HepG2 (cell line): ENCODE results near the gene ENDOU. TPM values are rescaled to one million over a fixed set of nuclear protein-coding genes. Genes with fewer than 3 reads are reported as not detected.

Experiments used
- E2F5 ChIP-seq: sonication (generic); formaldehyde crosslinking; conservative IDR thresholded peaks from 2 replicates; pipeline ENCODE4 v1.4.0; 2020; ENCODE audit warnings: missing genetic modification reagents
- FOXK2 ChIP-seq: fragments of 450-650 bp; IDR thresholded peaks from 2 replicates; pipeline ENCODE4 v1.6.1; 2016
- MIXL1 ChIP-seq: IDR thresholded peaks from 2 replicates; pipeline ENCODE4 v1.6.1; 2016
- NCOA2 ChIP-seq: sonication (generic); formaldehyde crosslinking; IDR thresholded peaks from 2 replicates; pipeline ENCODE4 v1.8.0; 2022; ENCODE audit warnings: inconsistent platforms
- PHF5A ChIP-seq: IDR thresholded peaks from one replicate; pipeline ENCODE4 v1.6.1; 2018; ENCODE audit warnings: low read depth, missing genetic modification reagents; ENCODE audit not compliant: unreplicated experiment
- SOX5 ChIP-seq: IDR thresholded peaks from 2 replicates; pipeline ENCODE4 v1.6.1; 2016; ENCODE audit warnings: borderline replicate concordance
- TARDBP ChIP-seq: sonication (generic); formaldehyde crosslinking; IDR thresholded peaks from 2 replicates; pipeline ENCODE4 v1.8.0; 2022; ENCODE audit warnings: mild to moderate bottlenecking, missing genetic modification reagents
- TBX2 ChIP-seq: sonication (generic); formaldehyde crosslinking; IDR thresholded peaks from 2 replicates; pipeline ENCODE4 v1.5.0; 2020; ENCODE audit warnings: missing genetic modification reagents, mild to moderate bottlenecking, borderline replicate concordance
- TEAD3 ChIP-seq: optimal IDR thresholded peaks from 2 replicates; pipeline ENCODE3; 2016; ENCODE audit warnings: borderline replicate concordance
- ZNF367 ChIP-seq: sonication (generic); formaldehyde crosslinking; IDR thresholded peaks from 2 replicates; pipeline ENCODE4 v1.4.0; 2020; ENCODE audit warnings: missing genetic modification reagents, borderline replicate concordance
- ZNF672 ChIP-seq: sonication (generic); formaldehyde crosslinking; IDR thresholded peaks from 2 replicates; pipeline ENCODE4 v1.8.1; 2022; ENCODE audit warnings: missing genetic modification reagents
- ZNF850 ChIP-seq: sonication (generic); formaldehyde crosslinking; conservative IDR thresholded peaks from 2 replicates; pipeline ENCODE4 v1.9.0; 2021; ENCODE audit warnings: mild to moderate bottlenecking, missing genetic modification reagents
- polyA plus RNA-seq, 8 experiments: library from polyadenylated mRNA; depleted of rRNA in 3 of 8; stranded (reverse) in 7 of 8; unstranded in 1 of 8; fragments of >200 nt; fragmentation: Illumina TruSeq in 4 of 8; extraction: Trizol in 4 of 8; gene quantifications; 2 replicates each; pipeline versions ENCODE4 v1.2.1 to v1.2.3, GENCODE V29; 2011 to 2016; ENCODE audit warnings: low read depth in 4 of 8, missing spikeins in 1 of 8, mixed read lengths in 1 of 8; ENCODE audit not compliant: insufficient read depth in 1 of 8
- total RNA-seq, 5 experiments: library from RNA; depleted of rRNA; stranded (reverse); fragments of >200 nt; fragmentation: Illumina TruSeq; extraction: Trizol; gene quantifications; 2 replicates each; pipeline ENCODE4 v1.2.3, GENCODE V29; 2016; ENCODE audit warnings: low read depth in 1 of 5
- TF ChIP-seq, protein P1 (sequence below): sonication (generic); formaldehyde crosslinking; IDR thresholded peaks from 2 replicates; pipeline ENCODE4 v1.5.1; 2020; ENCODE audit warnings: missing genetic modification reagents, mild to moderate bottlenecking, borderline replicate concordance
- TF ChIP-seq, protein P2 (sequence below): sonication (generic); formaldehyde crosslinking; IDR thresholded peaks from 2 replicates; pipeline ENCODE4 v1.9.0; 2021; ENCODE audit warnings: missing genetic modification reagents, borderline replicate concordance

The ENDOU gene
- total and polyA plus RNA-seq, 2 of the 13 experiments (the other 11 are each of a cell fraction or from before 2014, with no cell fraction given): not detected

DNA sequence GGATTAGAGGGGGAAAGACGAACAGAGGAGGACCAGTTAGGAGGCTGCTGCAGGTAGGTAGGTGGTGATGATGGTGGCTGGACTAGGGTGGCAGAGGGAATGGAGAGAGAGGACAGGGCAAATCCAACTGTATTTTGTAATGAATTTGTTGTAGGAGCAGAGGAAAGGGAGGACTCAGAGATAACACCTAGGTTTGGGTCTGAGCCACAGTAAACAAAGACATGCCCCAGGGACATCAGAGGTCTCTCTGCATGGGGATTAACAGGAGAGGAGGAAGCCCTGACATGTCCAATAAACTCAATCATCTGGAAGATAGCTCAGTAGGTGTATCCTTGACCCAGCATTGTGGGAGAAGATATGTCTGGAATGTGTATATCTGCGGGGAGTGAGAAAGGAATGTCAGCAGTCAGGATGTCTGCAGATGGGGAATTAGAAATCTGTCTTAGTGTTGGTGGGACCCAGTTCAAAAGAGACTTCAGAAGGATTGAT is 43.1 kb upstream of the ENDOU start (continued):
- TF ChIP-seq, protein P1, sequence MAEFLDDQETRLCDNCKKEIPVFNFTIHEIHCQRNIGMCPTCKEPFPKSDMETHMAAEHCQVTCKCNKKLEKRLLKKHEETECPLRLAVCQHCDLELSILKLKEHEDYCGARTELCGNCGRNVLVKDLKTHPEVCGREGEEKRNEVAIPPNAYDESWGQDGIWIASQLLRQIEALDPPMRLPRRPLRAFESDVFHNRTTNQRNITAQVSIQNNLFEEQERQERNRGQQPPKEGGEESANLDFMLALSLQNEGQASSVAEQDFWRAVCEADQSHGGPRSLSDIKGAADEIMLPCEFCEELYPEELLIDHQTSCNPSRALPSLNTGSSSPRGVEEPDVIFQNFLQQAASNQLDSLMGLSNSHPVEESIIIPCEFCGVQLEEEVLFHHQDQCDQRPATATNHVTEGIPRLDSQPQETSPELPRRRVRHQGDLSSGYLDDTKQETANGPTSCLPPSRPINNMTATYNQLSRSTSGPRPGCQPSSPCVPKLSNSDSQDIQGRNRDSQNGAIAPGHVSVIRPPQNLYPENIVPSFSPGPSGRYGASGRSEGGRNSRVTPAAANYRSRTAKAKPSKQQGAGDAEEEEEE (CRISPR knock-in tag): no peak
- TF ChIP-seq E2F5: no peak
- TF ChIP-seq, protein P2, sequence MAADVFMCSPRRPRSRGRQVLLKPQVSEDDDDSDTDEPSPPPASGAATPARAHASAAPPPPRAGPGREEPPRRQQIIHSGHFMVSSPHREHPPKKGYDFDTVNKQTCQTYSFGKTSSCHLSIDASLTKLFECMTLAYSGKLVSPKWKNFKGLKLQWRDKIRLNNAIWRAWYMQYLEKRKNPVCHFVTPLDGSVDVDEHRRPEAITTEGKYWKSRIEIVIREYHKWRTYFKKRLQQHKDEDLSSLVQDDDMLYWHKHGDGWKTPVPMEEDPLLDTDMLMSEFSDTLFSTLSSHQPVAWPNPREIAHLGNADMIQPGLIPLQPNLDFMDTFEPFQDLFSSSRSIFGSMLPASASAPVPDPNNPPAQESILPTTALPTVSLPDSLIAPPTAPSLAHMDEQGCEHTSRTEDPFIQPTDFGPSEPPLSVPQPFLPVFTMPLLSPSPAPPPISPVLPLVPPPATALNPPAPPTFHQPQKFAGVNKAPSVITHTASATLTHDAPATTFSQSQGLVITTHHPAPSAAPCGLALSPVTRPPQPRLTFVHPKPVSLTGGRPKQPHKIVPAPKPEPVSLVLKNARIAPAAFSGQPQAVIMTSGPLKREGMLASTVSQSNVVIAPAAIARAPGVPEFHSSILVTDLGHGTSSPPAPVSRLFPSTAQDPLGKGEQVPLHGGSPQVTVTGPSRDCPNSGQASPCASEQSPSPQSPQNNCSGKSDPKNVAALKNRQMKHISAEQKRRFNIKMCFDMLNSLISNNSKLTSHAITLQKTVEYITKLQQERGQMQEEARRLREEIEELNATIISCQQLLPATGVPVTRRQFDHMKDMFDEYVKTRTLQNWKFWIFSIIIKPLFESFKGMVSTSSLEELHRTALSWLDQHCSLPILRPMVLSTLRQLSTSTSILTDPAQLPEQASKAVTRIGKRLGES: no peak
- TF ChIP-seq TEAD3: peak; percentile 93
- no peak for TF ChIP-seq MIXL1 (CRISPR knock-in tag)
- no peak for TF ChIP-seq FOXK2
- no peak for TF ChIP-seq TBX2
- TF ChIP-seq ZNF672 (CRISPR knock-in tag): no peak
- TF ChIP-seq ZNF367 (CRISPR knock-in tag): no peak
- no peak; the same call in 1 of the 2 replicates for TF ChIP-seq SOX5 (CRISPR knock-in tag)
- peak; percentile 30; the same call in 1 of the 2 replicates for TF ChIP-seq NCOA2 (CRISPR knock-in tag)
- no peak for TF ChIP-seq PHF5A
- no peak for TF ChIP-seq TARDBP (CRISPR knock-in tag)
- TF ChIP-seq ZNF850 (CRISPR knock-in tag): no peak
